ENCODE data around the gene FGF3. TPM values are rescaled to one million over a fixed set of nuclear protein-coding genes. Genes with fewer than 3 reads are reported as not detected.

The FGF3 gene
- total and polyA plus RNA-seq, 2 donors from 2014 or later, result not detected

DNA sequence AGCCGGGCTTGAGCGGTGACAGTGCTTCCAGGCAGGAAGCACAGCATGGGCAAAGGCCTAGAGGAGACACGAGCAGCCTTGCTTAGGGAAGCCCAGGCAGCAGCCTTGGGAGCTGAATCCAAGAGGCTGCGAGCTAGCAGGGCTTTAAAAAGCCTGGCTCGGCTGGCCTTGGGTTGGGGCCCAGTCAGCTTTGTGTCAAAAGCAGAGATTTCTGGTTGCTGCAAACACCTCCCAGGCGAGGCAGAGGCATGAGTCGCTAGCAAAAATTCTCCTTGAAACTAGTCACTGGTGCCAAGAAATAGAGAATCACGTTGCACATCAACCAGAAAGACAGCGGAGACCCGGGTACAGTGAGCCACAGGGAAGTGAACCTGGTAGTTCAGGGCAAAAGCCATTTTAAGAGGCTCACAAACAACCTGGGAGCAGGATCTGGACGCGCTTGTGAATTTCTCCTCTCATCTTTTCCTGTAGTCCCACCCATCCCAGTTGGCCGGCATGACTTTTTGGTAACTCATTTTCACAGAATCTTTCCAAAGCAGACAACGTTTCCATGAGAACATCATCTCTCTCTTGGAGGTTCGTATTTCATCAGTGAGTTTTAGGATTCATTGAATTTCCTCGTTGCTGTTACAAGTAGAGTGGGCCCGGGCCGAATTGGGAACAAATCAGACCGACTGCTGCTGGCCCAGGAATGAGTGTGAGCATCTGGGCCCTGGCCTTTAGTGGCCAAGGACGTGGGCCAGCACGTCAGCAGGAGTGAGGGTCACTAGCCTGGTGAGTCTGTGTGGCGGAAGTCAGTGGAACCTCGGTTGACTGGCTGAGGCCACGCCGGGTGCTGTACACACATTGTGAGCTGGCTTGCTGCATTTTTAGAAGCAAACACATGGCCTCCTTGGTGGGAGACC, 27.7 kb downstream of the FGF3 start:
- intact Hi-C loops (cut with DNase I), result no loop called here
- Histone ChIP-seq H3K36me3 (ENCODE audit: control insufficient read depth in 2 of 3, insufficient read depth in 3 of 3, low read length in 3 of 3) (no peaks in the 10 kb centered on the region), H3K4me1 (ENCODE audit: control insufficient read depth in 2 of 3, insufficient read depth in 2 of 3, low read depth in 1 of 3, low read length in 3 of 3) (no peaks in the 10 kb centered on the region), H3K9ac (ENCODE audit: low read length in 3 of 3) (no peak overlapping the region), H3K27me3 (ENCODE audit: control insufficient read depth, insufficient read depth, low read length) (no peaks in the 10 kb centered on the region), H3K27ac (ENCODE audit: low read depth in 2 of 2, low read length in 2 of 2) (no peak overlapping the region), H3K9me3 (ENCODE audit: control insufficient read depth in 2 of 3, insufficient read depth in 1 of 3, low read length in 3 of 3) (no peaks in the 10 kb centered on the region), H3K4me3 (ENCODE audit: low read length in 3 of 3) (no peak overlapping the region)
- DNase-seq (no peak), FAIRE-seq (no peak)
- no peak for TF ChIP-seq CTCF (IDR thresholded peaks at IDR 0.05; ENCODE audit: borderline replicate concordance, extremely low read depth, insufficient read depth)

DNA sequence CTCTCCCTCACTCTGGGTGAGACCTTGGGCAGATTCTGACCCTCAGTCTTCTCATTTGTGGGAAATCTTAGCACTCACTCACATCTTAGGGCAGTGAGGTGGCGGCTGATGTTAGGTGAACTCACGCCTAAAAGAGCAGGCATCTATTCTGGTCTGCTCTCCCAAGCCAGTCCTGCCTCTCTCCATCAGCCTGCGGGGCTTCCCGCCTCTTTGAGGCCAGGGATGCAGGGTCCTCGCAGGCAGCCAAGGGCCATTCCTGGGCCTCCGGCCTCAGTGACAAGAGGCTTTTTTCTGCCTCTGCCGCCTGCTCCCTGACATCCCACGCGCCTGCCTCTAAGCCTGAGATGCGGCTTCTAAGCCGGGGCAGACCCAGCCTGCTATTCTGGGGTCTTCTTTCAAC, 30.3 kb downstream of the FGF3 start:
- no peaks in the 10 kb centered on the region for H3K36me3 ChIP-seq (ENCODE audit: control insufficient read depth in 2 of 3, insufficient read depth in 3 of 3, low read length in 3 of 3)
- H3K9ac ChIP-seq (ENCODE audit: low read length in 3 of 3), result no peak overlapping the region
- H3K27ac ChIP-seq (ENCODE audit: low read depth in 2 of 2, low read length in 2 of 2), result no peak overlapping the region
- H3K4me1 ChIP-seq (ENCODE audit: control insufficient read depth in 2 of 3, insufficient read depth in 2 of 3, low read depth in 1 of 3, low read length in 3 of 3), result no peaks in the 10 kb centered on the region
- no peak for DNase-seq
- no peak overlapping the region for H3K4me3 ChIP-seq (ENCODE audit: low read length in 3 of 3)
- intact Hi-C loops (cut with DNase I), result no loop called here
- FAIRE-seq, result no peak
- no peaks in the 10 kb centered on the region for H3K27me3 ChIP-seq (ENCODE audit: control insufficient read depth, insufficient read depth, low read length)
- no peaks in the 10 kb centered on the region for H3K9me3 ChIP-seq (ENCODE audit: control insufficient read depth in 2 of 3, insufficient read depth in 1 of 3, low read length in 3 of 3)
- no peak for TF ChIP-seq CTCF (IDR thresholded peaks at IDR 0.05; ENCODE audit: borderline replicate concordance, extremely low read depth, insufficient read depth)

DNA sequence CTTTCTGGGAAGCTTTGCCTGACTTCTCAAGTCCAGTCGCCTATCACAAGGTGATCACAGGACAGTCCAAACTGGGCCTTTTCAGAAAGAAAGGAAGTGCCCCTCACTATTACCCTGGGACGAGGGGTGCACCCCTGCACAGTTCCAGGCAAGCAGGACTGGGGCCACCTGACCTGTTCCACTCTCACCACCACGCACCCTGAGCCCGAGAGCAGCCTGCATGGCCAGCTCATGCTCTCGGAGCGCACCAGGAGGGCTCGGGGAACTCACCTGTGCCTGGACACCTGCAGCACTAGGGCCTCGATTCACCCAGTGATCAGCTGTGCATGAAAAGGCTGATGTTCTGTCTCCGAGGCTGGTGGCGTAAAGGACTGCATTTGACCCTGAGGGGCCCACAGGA, 31.3 kb downstream of the FGF3 start:
- Histone ChIP-seq H3K27me3 (ENCODE audit: control insufficient read depth, insufficient read depth, low read length) (no peaks in the 10 kb centered on the region), H3K36me3 (ENCODE audit: control insufficient read depth in 2 of 3, insufficient read depth in 3 of 3, low read length in 3 of 3) (no peaks in the 10 kb centered on the region), H3K27ac (ENCODE audit: low read depth in 2 of 2, low read length in 2 of 2) (no peak overlapping the region), H3K4me1 (ENCODE audit: control insufficient read depth in 2 of 3, insufficient read depth in 2 of 3, low read depth in 1 of 3, low read length in 3 of 3) (no peaks in the 10 kb centered on the region), H3K4me3 (ENCODE audit: low read length in 3 of 3) (no peak overlapping the region), H3K9me3 (ENCODE audit: control insufficient read depth in 2 of 3, insufficient read depth in 1 of 3, low read length in 3 of 3) (no peaks in the 10 kb centered on the region), H3K9ac (ENCODE audit: low read length in 3 of 3) (no peak overlapping the region)
- FAIRE-seq, result no peak
- no peak for TF ChIP-seq CTCF (IDR thresholded peaks at IDR 0.05; ENCODE audit: borderline replicate concordance, extremely low read depth, insufficient read depth)
- intact Hi-C loops (cut with DNase I), result no loop called here
- no peak for DNase-seq

All from kidney (tissue), 14 donors.